Activated T-helper 1 cell treated with anti-CD3 and anti-CD28 coated beads, Interleukin-12 subunit alpha, Interleukin-12 subunit beta, Interleukin-2, Interleukin-4 antibody, amounts not matched to agents 30 ng/mL and 10 ng/mL and 1 ng/mL, durations not matched to agents 14 hours and 24 hours and 36 hours (primary cell): ENCODE data around the gene FITM1. TPM values are rescaled to one million over a fixed set of nuclear protein-coding genes. Genes with fewer than 3 reads are reported as not detected.

ENCODE experiments used
- DNase-seq: peaks from one replicate; pipeline ENCODE4 v3.0.0; 2021; ENCODE audit warnings: low spot score
- H3K27ac Mint-ChIP-seq: one replicate; pipeline ENCODE4 v1.8.0; 2021; ENCODE audit warnings: mild to moderate bottlenecking, mixed read lengths
- H3K27me3 Mint-ChIP-seq: one replicate; pipeline ENCODE4 v1.8.0; 2022; ENCODE audit warnings: mild to moderate bottlenecking, moderate library complexity, mixed read lengths; ENCODE audit not compliant: insufficient read depth
- H3K36me3 Mint-ChIP-seq: one replicate; pipeline ENCODE4 v1.8.0; 2021; ENCODE audit warnings: low read depth, mixed read lengths
- H3K4me1 Mint-ChIP-seq: one replicate; pipeline ENCODE4 v1.8.0; 2021; ENCODE audit warnings: low read depth, mixed read lengths
- H3K4me3 Mint-ChIP-seq: one replicate; pipeline ENCODE4 v1.8.0; 2021; ENCODE audit warnings: mild to moderate bottlenecking, moderate library complexity, mixed read lengths
- H3K9me3 Mint-ChIP-seq: one replicate; pipeline ENCODE4 v1.8.0; 2021; ENCODE audit warnings: mixed read lengths
- intact Hi-C: fragments of 100-400 bp; cut with micrococcal nuclease; formaldehyde crosslinking; loops from one replicate; pipeline ENCODE4 v1.15.1; 2024
- total RNA-seq: library from RNA; stranded (reverse); gene quantifications from 2 replicates; pipeline ENCODE4 v1.2.3, GENCODE V29; 2022

FITM1 gene
- total RNA-seq, 1 donor from 2014 or later, result 0.26 TPM

DNA sequence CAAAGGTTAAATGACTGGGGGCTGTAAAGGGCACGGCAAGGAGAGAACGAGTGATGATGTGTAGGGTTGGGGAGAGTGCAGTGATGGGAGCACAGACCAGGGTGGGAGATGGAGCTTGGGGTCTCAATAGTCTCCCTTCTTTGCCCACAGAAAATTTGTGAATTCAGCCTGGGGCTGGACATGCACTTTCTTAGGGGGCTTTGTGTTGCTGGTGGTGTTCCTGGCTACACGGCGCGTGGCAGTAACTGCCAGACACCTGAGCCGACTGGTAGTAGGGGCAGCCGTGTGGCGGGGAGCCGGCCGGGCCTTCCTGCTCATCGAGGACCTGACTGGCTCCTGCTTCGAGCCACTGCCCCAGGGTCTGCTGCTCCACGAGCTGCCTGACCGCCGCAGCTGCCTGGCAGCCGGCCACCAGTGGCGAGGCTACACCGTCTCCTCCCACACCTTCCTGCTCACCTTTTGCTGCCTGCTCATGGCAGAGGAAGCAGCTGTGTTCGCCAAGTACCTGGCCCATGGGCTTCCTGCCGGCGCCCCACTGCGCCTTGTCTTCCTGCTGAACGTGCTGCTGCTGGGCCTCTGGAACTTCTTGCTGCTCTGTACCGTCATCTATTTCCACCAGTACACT, 1.7 kb downstream of the FITM1 start:
- Mint-ChIP-seq H3K4me3 (peak overlapping the region; percentile 17), H3K27me3 (no peaks in the 10 kb centered on the region), H3K4me1 (peaks cover 32% of the 10 kb centered on the region), H3K9me3 (no peaks in the 10 kb centered on the region), H3K36me3 (peaks cover 7% of the 10 kb centered on the region), H3K27ac (peak overlapping the region; percentile 35)
- DNase-seq, result no peak
- intact Hi-C loops, result no loop called here

GRCh38 chr14:24132976-24133375, 2.5 kb downstream of the FITM1 start:
- H3K36me3 Mint-ChIP-seq, result peaks cover 13% of the 10 kb centered on the region
- peaks cover 37% of the 10 kb centered on the region for H3K4me1 Mint-ChIP-seq
- no peak overlapping the region for H3K4me3 Mint-ChIP-seq
- no peaks in the 10 kb centered on the region for H3K9me3 Mint-ChIP-seq
- intact Hi-C loops, result no loop called here
- peak overlapping the region; percentile 35 for H3K27ac Mint-ChIP-seq
- H3K27me3 Mint-ChIP-seq, result no peaks in the 10 kb centered on the region
- no peak for DNase-seq

DNA sequence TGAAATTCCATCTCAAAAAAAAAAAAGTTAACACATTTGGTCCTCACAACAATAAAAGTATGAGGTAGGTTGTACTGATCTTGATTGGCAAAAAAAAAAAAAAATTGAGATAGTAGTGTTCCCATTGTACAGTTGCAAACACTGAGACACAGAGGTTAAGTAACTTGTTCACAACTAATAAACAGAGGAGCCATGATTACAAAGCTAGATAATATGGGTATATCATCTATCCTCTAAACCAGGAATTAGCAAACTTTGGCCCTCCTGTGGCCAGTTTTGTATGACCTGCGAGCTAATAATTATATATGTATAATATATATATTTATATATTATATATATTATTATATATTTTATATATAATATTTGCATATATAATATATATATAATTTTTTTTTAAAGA, 3.3 kb downstream of the FITM1 start:
- no peak for DNase-seq
- H3K4me3 Mint-ChIP-seq, result no peak overlapping the region
- H3K27ac Mint-ChIP-seq, result no peak overlapping the region
- H3K27me3 Mint-ChIP-seq, result no peaks in the 10 kb centered on the region
- H3K36me3 Mint-ChIP-seq, result peaks cover 18% of the 10 kb centered on the region
- H3K9me3 Mint-ChIP-seq, result no peaks in the 10 kb centered on the region
- intact Hi-C loops, result no loop called here
- peaks cover 45% of the 10 kb centered on the region for H3K4me1 Mint-ChIP-seq

- DNase-seq, result no peak
- peak overlapping the region; percentile 92 for H3K4me3 Mint-ChIP-seq
- peaks cover 29% of the 10 kb centered on the region for H3K36me3 Mint-ChIP-seq
- intact Hi-C loops, result no loop called here
- H3K27ac Mint-ChIP-seq, result peak overlapping the region; percentile 89
- peaks cover 59% of the 10 kb centered on the region for H3K4me1 Mint-ChIP-seq
- H3K9me3 Mint-ChIP-seq, result no peaks in the 10 kb centered on the region
- H3K27me3 Mint-ChIP-seq, result no peaks in the 10 kb centered on the region
Measured at GRCh38 chr14:24135584-24135833, 5.0 kb downstream of the FITM1 start.

DNA sequence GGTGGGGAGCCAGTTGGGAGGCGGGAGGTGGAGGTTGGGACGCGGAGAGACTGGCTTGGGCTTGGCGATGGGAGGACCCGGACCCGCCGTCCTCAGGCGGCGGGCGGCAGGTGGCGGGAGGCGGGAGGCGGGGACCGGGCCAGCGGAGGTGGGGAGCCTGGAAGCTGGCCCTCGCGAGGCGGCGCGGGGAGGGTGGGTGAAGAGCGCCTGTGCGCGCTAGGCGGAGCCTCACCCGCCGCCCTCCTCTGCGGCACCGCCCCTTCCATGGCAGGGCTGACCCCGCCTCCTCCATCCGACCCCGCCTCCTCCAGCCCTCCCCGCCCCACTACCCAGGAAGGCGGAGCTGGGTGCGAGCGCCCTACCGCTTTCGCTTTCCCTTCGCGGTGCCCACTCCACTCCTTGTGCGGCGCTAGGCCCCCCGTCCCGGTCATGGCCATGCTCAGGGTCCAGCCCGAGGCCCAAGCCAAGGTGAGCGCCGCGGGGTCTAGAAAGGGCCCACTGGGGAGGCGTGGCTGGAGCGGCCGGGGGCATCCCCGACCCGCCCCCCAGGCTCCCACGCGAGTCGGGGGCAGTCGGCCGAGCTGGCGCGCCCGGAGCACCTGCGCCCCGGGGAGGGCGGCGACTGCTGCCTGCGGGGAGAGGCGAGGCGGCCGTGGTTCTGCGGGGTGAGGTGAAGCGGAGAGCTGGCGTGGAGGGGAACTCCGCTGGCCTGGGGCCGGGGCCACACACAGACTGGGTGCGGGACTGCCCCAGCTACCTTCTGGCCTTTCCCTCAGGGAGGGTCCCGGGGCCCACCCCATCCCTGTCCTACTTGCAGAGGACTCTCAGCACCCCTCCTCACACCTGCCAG, 5.6 kb downstream of the FITM1 start, which contains the start of gene PSME1:
Gene PSME1, plus strand, starts transcription at position 361 of the 850 bp plus-strand sequence. Its CDS starts 69 bp downstream, at position 430.
- Mint-ChIP-seq H3K27ac (peak within 1 kb of the TSS; percentile 90), H3K36me3 (peaks cover 29% of the 10 kb centered on the region), H3K27me3 (no peaks in the 10 kb centered on the region), H3K4me1 (peaks cover 64% of the 10 kb centered on the region), H3K4me3 (peak within 1 kb of the TSS; percentile 92), H3K9me3 (no peaks in the 10 kb centered on the region)
- intact Hi-C loops, result loop anchor here (1.0 kb wide), 4 partner anchors 10 to 41 kb away; partner anchors contain the start of genes IRF9 and PSME2
- DNase-seq, result peak; percentile 92

- intact Hi-C loops, result loop anchor here (1.0 kb wide), 4 partner anchors 9 to 42 kb away; partner anchors contain the start of genes IRF9 and PSME2
- Mint-ChIP-seq H3K9me3 (no peaks in the 10 kb centered on the region), H3K27ac (peak overlapping the region; percentile 90), H3K36me3 (peaks cover 29% of the 10 kb centered on the region), H3K27me3 (no peaks in the 10 kb centered on the region), H3K4me3 (peak overlapping the region; percentile 92), H3K4me1 (peaks cover 65% of the 10 kb centered on the region)
- no peak for DNase-seq
Measured at GRCh38 chr14:24136684-24137528, 6.4 kb downstream of the FITM1 start.

- Mint-ChIP-seq H3K9me3 (no peaks in the 10 kb centered on the region), H3K4me3 (peak overlapping the region; percentile 98), H3K27me3 (no peaks in the 10 kb centered on the region), H3K27ac (peak overlapping the region; percentile 57), H3K4me1 (peaks cover 61% of the 10 kb centered on the region), H3K36me3 (peaks cover 30% of the 10 kb centered on the region)
- DNase-seq, result no peak
- intact Hi-C loops, result no loop called here
Measured at GRCh38 chr14:24137529-24138395, 7.3 kb downstream of the FITM1 start.

DNA sequence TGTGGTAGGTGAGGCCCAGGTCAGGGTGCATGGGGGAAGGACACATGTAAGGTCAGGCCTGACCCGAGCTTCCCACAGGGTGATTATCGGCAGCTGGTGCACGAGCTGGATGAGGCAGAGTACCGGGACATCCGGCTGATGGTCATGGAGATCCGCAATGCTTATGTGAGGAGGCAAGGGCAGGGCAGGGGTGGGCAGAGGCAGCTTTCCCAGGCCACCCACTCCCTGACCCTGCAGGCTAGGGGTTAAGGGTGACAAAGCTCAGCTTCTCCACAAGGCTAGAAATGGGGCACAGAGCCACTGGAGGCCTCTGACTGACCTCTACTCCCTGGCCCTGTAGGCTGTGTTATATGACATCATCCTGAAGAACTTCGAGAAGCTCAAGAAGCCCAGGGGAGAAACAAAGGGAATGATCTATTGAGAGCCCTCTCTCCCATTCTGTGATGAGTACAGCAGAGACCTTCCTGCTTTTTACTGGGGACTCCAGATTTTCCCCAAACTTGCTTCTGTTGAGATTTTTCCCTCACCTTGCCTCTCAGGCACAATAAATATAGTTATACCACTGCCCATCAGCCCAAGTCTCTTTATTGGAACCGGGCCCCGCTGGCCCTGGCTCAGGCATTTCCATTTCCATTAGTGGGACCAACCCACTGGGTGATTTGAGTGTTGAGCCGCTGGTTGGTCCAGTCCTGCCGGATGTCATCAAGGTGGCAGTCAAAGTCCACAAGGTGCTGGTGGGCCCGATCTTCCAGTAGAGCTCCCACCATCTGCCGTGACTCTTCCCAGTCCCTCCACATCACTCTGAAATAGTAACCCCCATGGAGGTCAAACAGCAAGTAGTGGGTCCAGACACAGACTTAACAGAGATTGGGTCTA, 8.2 kb downstream of the FITM1 start:
- H3K27me3 Mint-ChIP-seq, result no peaks in the 10 kb centered on the region
- H3K4me1 Mint-ChIP-seq, result peaks cover 65% of the 10 kb centered on the region
- intact Hi-C loops, result no loop called here
- DNase-seq, result no peak
- peaks cover 39% of the 10 kb centered on the region for H3K36me3 Mint-ChIP-seq
- H3K27ac Mint-ChIP-seq, result peak overlapping the region; percentile 70
- peak overlapping the region; percentile 98 for H3K4me3 Mint-ChIP-seq
- no peaks in the 10 kb centered on the region for H3K9me3 Mint-ChIP-seq

DNA sequence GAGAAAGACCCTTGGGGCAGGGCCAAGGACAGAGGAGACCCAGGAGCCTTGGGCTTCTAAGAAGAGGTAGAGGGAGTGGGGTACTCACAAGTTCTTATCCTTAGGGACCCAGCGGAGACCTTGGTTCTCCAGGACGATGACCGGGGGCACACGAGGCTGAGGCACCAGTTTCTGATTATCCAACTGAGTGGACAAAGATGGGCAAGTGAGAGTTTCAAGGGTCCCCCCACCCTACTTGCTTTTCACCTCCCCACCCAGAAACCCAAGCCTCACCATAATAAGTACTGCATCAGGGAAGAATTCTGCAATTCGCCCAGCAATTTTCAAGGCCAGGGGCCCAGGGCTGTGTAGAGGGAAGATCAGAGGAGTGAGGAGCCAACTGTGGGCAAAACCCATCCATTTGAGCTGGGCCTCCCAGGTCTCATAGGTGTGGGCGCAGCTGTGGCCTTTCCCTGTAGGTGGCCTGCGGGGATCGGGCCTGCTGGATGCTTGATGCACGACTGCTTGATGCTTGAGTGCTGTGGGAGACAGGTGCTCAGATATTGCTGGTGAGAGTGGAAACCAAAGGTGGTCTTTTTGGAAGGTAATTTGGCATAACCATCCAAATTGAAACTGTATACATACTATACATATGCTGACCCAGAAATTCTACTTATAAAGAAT, 8.9 kb downstream of the FITM1 start:
- DNase-seq, result no peak

GRCh38 chr14:24141097-24141880, 10.8 kb downstream of the FITM1 start, which contains the start of gene EMC9:
TSS of gene EMC9 (minus strand) at chr14:24141591. CDS start at chr14:24141304, 287 bp downstream.
- Mint-ChIP-seq H3K4me1 (peaks cover 80% of the 10 kb centered on the region), H3K9me3 (no peaks in the 10 kb centered on the region), H3K27ac (peak within 1 kb of the TSS; percentile 92), H3K36me3 (peaks cover 59% of the 10 kb centered on the region), H3K27me3 (no peaks in the 10 kb centered on the region), H3K4me3 (peak within 1 kb of the TSS; percentile 98)
- peak; percentile 100 for DNase-seq
- intact Hi-C loops, result loop anchor here (1.0 to 10.0 kb wide), 5 partner anchors 20 to 816 kb away; partner anchors contain the start of genes CHMP4A, DCAF11, DHRS1 and IRF9

More for the DNA sequence above, 8.9 kb downstream of the FITM1 start:
- Mint-ChIP-seq H3K9me3 (no peaks in the 10 kb centered on the region), H3K27ac (peak overlapping the region; percentile 70), H3K27me3 (no peaks in the 10 kb centered on the region), H3K36me3 (peaks cover 44% of the 10 kb centered on the region), H3K4me3 (peak overlapping the region; percentile 98), H3K4me1 (peaks cover 72% of the 10 kb centered on the region)
- intact Hi-C loops, result no loop called here
